RWPE2 (cell line): ENCODE data around the gene RELT.

Experiments used
- ATAC-seq: fragments of 200-7000 bp; cut with Tn5 transposase; 3 replicates; pipeline ENCODE4 v1.9.1; 2021; ENCODE audit warnings: low read depth
- DNase-seq: peaks from one replicate; pipeline ENCODE4 v3.0.0-alpha.2; 2020; ENCODE audit warnings: low spot score
- H3K27ac ChIP-seq: fragments of 450-650 bp; 2 replicates; pipeline ENCODE4 v1.5.1; 2017; ENCODE audit warnings: mild to moderate bottlenecking; ENCODE audit not compliant: poor library complexity, severe bottlenecking
- H3K27me3 ChIP-seq: fragments of 250-450 bp; sonication (Bioruptor Pico); 2 replicates; pipeline ENCODE4 v1.5.1; 2021; ENCODE audit warnings: mild to moderate bottlenecking, moderate library complexity; ENCODE audit not compliant: insufficient read depth, poor library complexity, severe bottlenecking
- H3K36me3 ChIP-seq: fragments of 250-450 bp; sonication (Bioruptor Pico); 2 replicates; pipeline ENCODE4 v1.5.1; 2020; ENCODE audit warnings: low read depth, mild to moderate bottlenecking, moderate library complexity
- H3K4me1 ChIP-seq: fragments of 250-450 bp; sonication (Bioruptor Pico); 2 replicates; pipeline ENCODE4 v1.5.1; 2021; ENCODE audit warnings: mild to moderate bottlenecking, moderate library complexity; ENCODE audit not compliant: insufficient read depth, poor library complexity, severe bottlenecking
- H3K4me3 ChIP-seq: fragments of 250-450 bp; sonication (Bioruptor Pico); 2 replicates; pipeline ENCODE4 v1.5.1; 2021; ENCODE audit warnings: mild to moderate bottlenecking, moderate library complexity; ENCODE audit not compliant: severe bottlenecking
- H3K9me3 ChIP-seq: fragments of 250-450 bp; sonication (Bioruptor Pico); 2 replicates; pipeline ENCODE4 v1.5.1; 2021; ENCODE audit warnings: mild to moderate bottlenecking, moderate library complexity; ENCODE audit not compliant: severe bottlenecking
- CTCF ChIP-seq: fragments of 450-650 bp; IDR thresholded peaks from one replicate; pipeline ENCODE4 v1.5.1; 2017; ENCODE audit warnings: mild to moderate bottlenecking, moderate library complexity; ENCODE audit not compliant: poor library complexity, severe bottlenecking

RELT gene

GRCh38 chr11:73372375-73372993 lies 3.7 kb upstream of the RELT start:
- ATAC-seq (no peak; the same call in 2 of the 3 replicates), DNase-seq (no peak)
- H3K9me3 ChIP-seq = no peaks in the 10 kb centered on the region
- no peaks in the 10 kb centered on the region for H3K36me3 ChIP-seq
- H3K4me3 ChIP-seq = no peak overlapping the region
- no peaks in the 10 kb centered on the region for H3K27me3 ChIP-seq
- no peak for TF ChIP-seq CTCF
- H3K27ac ChIP-seq = no peak overlapping the region
- no peaks in the 10 kb centered on the region for H3K4me1 ChIP-seq

- no peak for DNase-seq
- Histone ChIP-seq H3K4me1 (no peaks in the 10 kb centered on the region), H3K36me3 (no peaks in the 10 kb centered on the region; the same call in 1 of the 2 replicates), H3K4me3 (no peak overlapping the region), H3K27me3 (no peaks in the 10 kb centered on the region), H3K9me3 (no peaks in the 10 kb centered on the region), H3K27ac (no peak overlapping the region)
- no peak for TF ChIP-seq CTCF
- ATAC-seq = no peak
These were observed 2.0 kb upstream of the RELT start for GRCh38 chr11:73374151-73374550.

GRCh38 chr11:73375830-73376159 lies 404 bp upstream of the RELT start:
- no peaks in the 10 kb centered on the region for H3K9me3 ChIP-seq
- H3K27me3 ChIP-seq = no peaks in the 10 kb centered on the region
- H3K36me3 ChIP-seq = no peaks in the 10 kb centered on the region; the same call in 1 of the 2 replicates
- TF ChIP-seq CTCF = no peak
- no peak overlapping the region for H3K4me3 ChIP-seq
- ATAC-seq (no peak), DNase-seq (no peak)
- H3K4me1 ChIP-seq = no peaks in the 10 kb centered on the region
- peak overlapping the region; percentile 75 for H3K27ac ChIP-seq

GRCh38 chr11:73376803-73377629 lies 817 bp downstream of the RELT start:
- Histone ChIP-seq H3K4me1 (no peaks in the 10 kb centered on the region), H3K9me3 (no peaks in the 10 kb centered on the region), H3K4me3 (peak overlapping the region; percentile 59), H3K36me3 (no peaks in the 10 kb centered on the region; the same call in 1 of the 2 replicates), H3K27me3 (no peaks in the 10 kb centered on the region), H3K27ac (peak overlapping the region; percentile 75)
- ATAC-seq (peak; percentile 30), DNase-seq (no peak)
- no peak for TF ChIP-seq CTCF
